A673 (cell line): Measurements from ENCODE around the gene OLIG2. TPM values are rescaled to one million over a fixed set of nuclear protein-coding genes. Genes with fewer than 3 reads are reported as not detected.

ENCODE experiments used
- BruUV-seq: library from RNA; stranded (reverse); fragments of 400-500 nt; replicated peaks from 2 replicates; lab custom pipeline; 2021; lab: Mats Ljungman, UMichigan
- CTCF ChIA-PET: fragments of 300-600 bp; sonication (Branson Sonifier 250); formaldehyde crosslinking; loops from one replicate; lab custom pipeline; 2022; ENCODE audit warnings: antibody characterized with exemption; lab: Charles Lee
- POLR2A ChIA-PET: fragments of 300-600 bp; sonication (Branson Sonifier 250); formaldehyde crosslinking; loops from one replicate; lab custom pipeline; 2022; ENCODE audit warnings: antibody characterized with exemption; ENCODE audit not compliant: low non-redundant PET; lab: Charles Lee
- DNase-seq: peaks from one replicate; pipeline ENCODE4 v3.0.0-alpha.2; 2015; ENCODE audit warnings: low spot score
- H3K27ac ChIP-seq: fragments of 200-600 bp; sonication (generic); 2 replicates; pipeline ENCODE4 v1.5.1; 2016; ENCODE audit warnings: mixed run types, low read depth, mild to moderate bottlenecking, mixed read lengths, antibody characterized with exemption, low read length; ENCODE audit not compliant: poor library complexity, severe bottlenecking
- H3K27me3 ChIP-seq: fragments of 200-600 bp; sonication (generic); replicated peaks from 2 replicates; pipeline ENCODE4 v1.6.1; 2017; ENCODE audit warnings: mixed run types, low read depth, mild to moderate bottlenecking, mixed read lengths, antibody characterized with exemption, low read length; ENCODE audit not compliant: insufficient read depth, poor library complexity
- H3K36me3 ChIP-seq: fragments of 200-600 bp; sonication (generic); 2 replicates; pipeline ENCODE4 v1.6.1; 2016; ENCODE audit warnings: mixed run types, mild to moderate bottlenecking, mixed read lengths, antibody characterized with exemption, low read length; ENCODE audit not compliant: insufficient read depth, poor library complexity, severe bottlenecking
- H3K4me1 ChIP-seq: fragments of 200-600 bp; sonication (generic); 2 replicates; pipeline ENCODE4 v1.6.1; 2017; ENCODE audit warnings: mixed run types, mild to moderate bottlenecking, mixed read lengths, antibody characterized with exemption, low read length; ENCODE audit not compliant: insufficient read depth, poor library complexity, severe bottlenecking
- H3K4me3 ChIP-seq: fragments of 200-600 bp; sonication (generic); 2 replicates; pipeline ENCODE4 v1.5.1; 2016; ENCODE audit warnings: low read depth, mixed run types, mild to moderate bottlenecking, mixed read lengths, low read length; ENCODE audit not compliant: poor library complexity, severe bottlenecking
- H3K9me3 ChIP-seq: fragments of 200-600 bp; sonication (generic); 2 replicates; pipeline ENCODE4 v1.6.1; 2016; ENCODE audit warnings: mixed run types, low read depth, mild to moderate bottlenecking, mixed read lengths, antibody characterized with exemption, low read length; ENCODE audit not compliant: poor library complexity, severe bottlenecking
- EZH2 ChIP-seq: fragments of 200-600 bp; sonication (generic); IDR thresholded peaks from 2 replicates; pipeline ENCODE4 v1.6.1; 2017; ENCODE audit warnings: borderline replicate concordance, low read depth, mild to moderate bottlenecking, mixed read lengths, antibody characterized with exemption, low read length; ENCODE audit not compliant: poor library complexity, severe bottlenecking
- intact Hi-C: fragments of 100-400 bp; cut with micrococcal nuclease; formaldehyde crosslinking; loops from one replicate; pipeline ENCODE4 v1.10.0; 2022; ENCODE audit not compliant: unreplicated experiment
- total RNA-seq: library from RNA; stranded (reverse); gene quantifications from 2 replicates; pipeline ENCODE4 v1.2.3, GENCODE V29; 2021
- TF ChIP-seq, protein P1 (sequence below): fragments of 300-800, 200-600 bp; sonication (generic); conservative IDR thresholded peaks from 2 replicates; pipeline ENCODE4 v1.5.1; 2017; ENCODE audit warnings: low read depth, mild to moderate bottlenecking, antibody characterized with exemption, low read length, moderate library complexity, mixed read lengths

OLIG2 gene
- total RNA-seq, 1 experiment from 2014 or later: not detected

DNA sequence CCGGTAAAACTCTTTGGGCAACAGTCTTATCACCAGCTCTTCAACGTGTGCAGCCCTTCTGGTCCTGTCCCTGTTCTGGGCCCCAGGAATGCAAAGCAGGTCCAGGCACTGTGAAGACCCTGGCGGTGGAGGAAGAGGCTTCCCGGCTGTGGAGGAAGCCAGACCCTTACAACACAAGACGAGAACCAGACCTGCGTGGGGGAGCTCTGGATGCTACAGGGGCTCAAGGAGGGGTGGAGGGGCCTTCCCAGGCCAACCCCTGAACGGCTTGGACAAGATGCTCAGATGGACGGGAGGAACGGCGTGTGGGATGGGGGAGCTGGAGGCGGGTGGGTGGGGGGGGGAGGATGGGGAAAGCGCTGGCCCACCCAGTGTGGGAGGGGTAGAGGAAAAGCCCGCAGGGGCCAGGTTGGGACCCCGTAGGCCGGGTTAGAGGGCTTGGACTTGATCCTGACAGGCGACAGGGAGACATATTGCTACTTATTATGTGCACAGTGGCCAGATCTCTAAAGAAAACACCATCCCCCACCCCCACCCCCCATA lies 5.1 kb upstream of the OLIG2 start:
- DNase-seq: no peak

DNA sequence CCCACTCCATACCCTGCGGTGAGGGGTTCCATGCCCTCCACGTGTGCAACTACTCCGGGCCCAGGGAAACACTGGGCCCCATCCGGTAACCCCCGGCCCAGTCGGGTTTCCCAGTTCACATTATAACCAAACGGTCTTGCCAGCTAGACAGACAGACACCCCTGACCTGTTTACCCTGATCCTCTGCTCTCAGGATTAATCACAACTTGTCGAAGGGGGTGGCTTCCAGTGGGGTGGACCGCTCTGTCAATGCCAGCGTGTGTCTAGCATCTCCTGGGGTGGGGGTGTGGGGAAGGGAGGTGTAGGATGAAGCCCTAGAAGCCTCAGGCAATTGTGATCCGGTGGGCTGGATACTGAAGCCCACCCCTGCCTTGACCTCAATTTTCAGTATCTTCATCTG lies 4.6 kb upstream of the OLIG2 start:
- H3K27me3 ChIP-seq: peaks cover 99% of the 10 kb centered on the region
- H3K27ac ChIP-seq: no peak overlapping the region
- ChIA-PET POLR2A (no interaction called here), CTCF (no interaction called here)
- intact Hi-C loops: no loop called here
- no peak for DNase-seq
- no peak for TF ChIP-seq EZH2
- TF ChIP-seq, protein P1, sequence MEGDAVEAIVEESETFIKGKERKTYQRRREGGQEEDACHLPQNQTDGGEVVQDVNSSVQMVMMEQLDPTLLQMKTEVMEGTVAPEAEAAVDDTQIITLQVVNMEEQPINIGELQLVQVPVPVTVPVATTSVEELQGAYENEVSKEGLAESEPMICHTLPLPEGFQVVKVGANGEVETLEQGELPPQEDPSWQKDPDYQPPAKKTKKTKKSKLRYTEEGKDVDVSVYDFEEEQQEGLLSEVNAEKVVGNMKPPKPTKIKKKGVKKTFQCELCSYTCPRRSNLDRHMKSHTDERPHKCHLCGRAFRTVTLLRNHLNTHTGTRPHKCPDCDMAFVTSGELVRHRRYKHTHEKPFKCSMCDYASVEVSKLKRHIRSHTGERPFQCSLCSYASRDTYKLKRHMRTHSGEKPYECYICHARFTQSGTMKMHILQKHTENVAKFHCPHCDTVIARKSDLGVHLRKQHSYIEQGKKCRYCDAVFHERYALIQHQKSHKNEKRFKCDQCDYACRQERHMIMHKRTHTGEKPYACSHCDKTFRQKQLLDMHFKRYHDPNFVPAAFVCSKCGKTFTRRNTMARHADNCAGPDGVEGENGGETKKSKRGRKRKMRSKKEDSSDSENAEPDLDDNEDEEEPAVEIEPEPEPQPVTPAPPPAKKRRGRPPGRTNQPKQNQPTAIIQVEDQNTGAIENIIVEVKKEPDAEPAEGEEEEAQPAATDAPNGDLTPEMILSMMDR: no peak
- BruUV-seq: no TSS peak
- H3K36me3 ChIP-seq: no peaks in the 10 kb centered on the region
- no peaks in the 10 kb centered on the region for H3K9me3 ChIP-seq
- H3K4me3 ChIP-seq: no peak overlapping the region
- H3K4me1 ChIP-seq: no peaks in the 10 kb centered on the region

More for the DNA sequence above, 5.1 kb upstream of the OLIG2 start:
- BruUV-seq: no TSS peak
- Histone ChIP-seq H3K4me1 (no peaks in the 10 kb centered on the region), H3K4me3 (no peak overlapping the region), H3K36me3 (no peaks in the 10 kb centered on the region), H3K27me3 (peaks cover 99% of the 10 kb centered on the region), H3K27ac (no peak overlapping the region), H3K9me3 (no peaks in the 10 kb centered on the region)
- ChIA-PET POLR2A (no interaction called here), CTCF (no interaction called here)
- TF ChIP-seq, protein P1: no peak
- TF ChIP-seq EZH2: no peak
- intact Hi-C loops: no loop called here

DNA sequence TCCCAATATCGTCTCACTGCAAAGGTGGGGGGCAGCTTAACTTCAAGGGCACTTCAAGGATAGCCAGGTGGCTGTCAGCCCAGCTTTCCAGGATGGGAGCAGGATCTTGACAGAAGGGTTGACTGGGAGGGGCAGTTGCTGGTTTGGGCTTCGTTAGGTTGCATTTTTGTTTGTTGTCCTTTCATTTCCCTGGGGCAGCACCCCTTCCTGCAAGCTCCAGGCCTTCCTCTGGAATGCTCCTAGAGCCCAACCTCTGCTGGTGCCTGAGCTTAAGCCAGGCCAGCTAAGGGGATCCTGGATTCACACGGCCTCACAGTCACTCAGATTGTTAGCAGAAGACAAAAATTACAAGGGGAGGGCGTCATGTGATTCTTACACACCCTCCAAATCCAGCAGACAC lies 4.1 kb upstream of the OLIG2 start:
- intact Hi-C loops: no loop called here
- no peak for DNase-seq
- Histone ChIP-seq H3K4me3 (no peak overlapping the region), H3K9me3 (no peaks in the 10 kb centered on the region), H3K27ac (no peak overlapping the region), H3K36me3 (no peaks in the 10 kb centered on the region), H3K4me1 (no peaks in the 10 kb centered on the region), H3K27me3 (peaks cover 99% of the 10 kb centered on the region)
- BruUV-seq: no TSS peak
- CTCF ChIA-PET: no interaction called here
- POLR2A ChIA-PET: no interaction called here
- TF ChIP-seq, protein P1: no peak
- no peak for TF ChIP-seq EZH2
